DND-41 (cell line): ENCODE measurements around the gene CDR2.

Experiments
- CTCF ChIP-seq: IDR thresholded peaks from 2 replicates; pipeline ENCODE4 v1.5.1; 2012; ENCODE audit warnings: borderline replicate concordance, low read length, moderate library complexity, mild to moderate bottlenecking; ENCODE audit not compliant: poor library complexity, severe bottlenecking; ENCODE audit errors: extremely low read depth
- EZH2 ChIP-seq: IDR thresholded peaks from 3 replicates; pipeline ENCODE4 v1.6.1; 2012; ENCODE audit warnings: borderline replicate concordance, low read depth, mild to moderate bottlenecking, moderate library complexity, low read length, inconsistent platforms; ENCODE audit not compliant: severe bottlenecking

GRCh38 chr16:22353933-22354541, 20.4 kb downstream of the CDR2 start:
- no peak for TF ChIP-seq CTCF
- TF ChIP-seq EZH2 = no peak
